ENCODE measurements around the gene PATL1.

PATL1 gene

DNA sequence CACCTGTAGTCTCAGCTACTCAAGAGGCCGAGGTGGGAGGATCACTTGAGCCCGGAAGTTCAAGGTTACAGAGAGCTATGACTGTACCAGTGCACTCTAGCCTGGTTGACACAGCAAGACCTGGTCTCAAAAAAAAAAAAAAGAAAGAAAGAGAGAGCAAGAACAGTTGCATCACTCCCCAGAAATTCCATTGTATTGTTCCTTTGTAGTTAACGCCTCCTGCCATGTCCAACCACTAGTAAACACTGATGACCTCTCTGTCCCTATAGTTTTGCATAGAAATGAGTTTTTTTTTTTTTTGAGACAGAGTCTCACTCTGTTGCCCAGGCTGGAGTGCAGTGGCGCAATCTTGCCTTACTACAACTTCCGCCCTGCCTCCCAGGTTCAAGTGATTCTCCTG lies 10.8 kb downstream of the PATL1 start:
- H3K4me2 ChIP-seq (ENCODE audit: low read depth, low read length, poor library complexity, severe bottlenecking), result no peak overlapping the region
- H3K4me3 ChIP-seq (ENCODE audit: insufficient read depth, low read length, poor library complexity, severe bottlenecking), result no peak overlapping the region
- H3K27ac ChIP-seq (ENCODE audit: low read depth, low read length), result no peak overlapping the region
- peaks cover 32% of the 10 kb centered on the region for H3K79me2 ChIP-seq (ENCODE audit: insufficient read depth, low read length)
- H3F3A ChIP-seq (ENCODE audit: insufficient read depth), result no peaks in the 10 kb centered on the region
- H4K20me1 ChIP-seq (ENCODE audit: low read depth, low read length), result no peaks in the 10 kb centered on the region
- H3K27me3 ChIP-seq (ENCODE audit: low read length), result no peaks in the 10 kb centered on the region
- H2AFZ ChIP-seq (ENCODE audit: low read depth, low read length, severe bottlenecking), result no peak overlapping the region
- H3K9me3 ChIP-seq (ENCODE audit: insufficient read depth, low read length), result no peaks in the 10 kb centered on the region
- H3K9ac ChIP-seq (ENCODE audit: low read length), result no peak overlapping the region
- no peaks in the 10 kb centered on the region for H3K9me2 ChIP-seq (replicated peaks; ENCODE audit: insufficient read depth, low read length)
- TF ChIP-seq, protein P1, sequence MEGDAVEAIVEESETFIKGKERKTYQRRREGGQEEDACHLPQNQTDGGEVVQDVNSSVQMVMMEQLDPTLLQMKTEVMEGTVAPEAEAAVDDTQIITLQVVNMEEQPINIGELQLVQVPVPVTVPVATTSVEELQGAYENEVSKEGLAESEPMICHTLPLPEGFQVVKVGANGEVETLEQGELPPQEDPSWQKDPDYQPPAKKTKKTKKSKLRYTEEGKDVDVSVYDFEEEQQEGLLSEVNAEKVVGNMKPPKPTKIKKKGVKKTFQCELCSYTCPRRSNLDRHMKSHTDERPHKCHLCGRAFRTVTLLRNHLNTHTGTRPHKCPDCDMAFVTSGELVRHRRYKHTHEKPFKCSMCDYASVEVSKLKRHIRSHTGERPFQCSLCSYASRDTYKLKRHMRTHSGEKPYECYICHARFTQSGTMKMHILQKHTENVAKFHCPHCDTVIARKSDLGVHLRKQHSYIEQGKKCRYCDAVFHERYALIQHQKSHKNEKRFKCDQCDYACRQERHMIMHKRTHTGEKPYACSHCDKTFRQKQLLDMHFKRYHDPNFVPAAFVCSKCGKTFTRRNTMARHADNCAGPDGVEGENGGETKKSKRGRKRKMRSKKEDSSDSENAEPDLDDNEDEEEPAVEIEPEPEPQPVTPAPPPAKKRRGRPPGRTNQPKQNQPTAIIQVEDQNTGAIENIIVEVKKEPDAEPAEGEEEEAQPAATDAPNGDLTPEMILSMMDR (IDR thresholded peaks at IDR 0.05; ENCODE audit: insufficient read depth, low read length, poor library complexity, severe bottlenecking), result no peak
- no peak for TF ChIP-seq EZH2phosphoT487 (conservative IDR thresholded peaks at IDR 0.05; ENCODE audit: low read length)
- H3K36me3 ChIP-seq (ENCODE audit: low read length), result peaks cover 59% of the 10 kb centered on the region

DNA sequence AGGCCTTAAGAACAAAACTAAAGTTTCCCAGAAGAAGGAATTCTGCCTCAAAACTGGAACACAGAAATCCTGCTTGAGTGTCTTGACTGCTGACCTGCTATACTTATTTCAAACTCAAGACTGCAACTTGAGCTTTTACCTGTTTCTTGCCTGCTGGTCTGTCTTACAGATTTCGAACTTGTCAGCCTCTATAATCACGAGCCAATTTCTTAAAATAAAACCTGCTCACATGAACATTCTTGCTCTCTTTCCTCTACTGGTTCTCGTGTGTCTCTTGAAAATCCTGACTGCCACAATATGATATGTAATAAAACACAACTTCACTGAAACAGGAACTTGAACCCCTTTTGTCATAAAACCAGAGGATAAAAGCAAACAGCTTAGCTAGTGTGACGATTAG lies 13.9 kb downstream of the PATL1 start:
- Histone ChIP-seq H3K4me2 (ENCODE audit: low read depth, low read length, poor library complexity, severe bottlenecking) (no peak overlapping the region), H3K79me2 (ENCODE audit: insufficient read depth, low read length) (peaks cover 4% of the 10 kb centered on the region), H3K9me3 (ENCODE audit: insufficient read depth, low read length) (no peaks in the 10 kb centered on the region), H3K9ac (ENCODE audit: low read length) (no peak overlapping the region), H3K27me3 (ENCODE audit: low read length) (no peaks in the 10 kb centered on the region), H3K4me3 (ENCODE audit: insufficient read depth, low read length, poor library complexity, severe bottlenecking) (no peak overlapping the region), H3K36me3 (ENCODE audit: low read length) (peaks cover 58% of the 10 kb centered on the region), H3K27ac (ENCODE audit: low read depth, low read length) (no peak overlapping the region), H3K9me2 (replicated peaks; ENCODE audit: insufficient read depth, low read length) (no peaks in the 10 kb centered on the region), H2AFZ (ENCODE audit: low read depth, low read length, severe bottlenecking) (no peak overlapping the region), H4K20me1 (ENCODE audit: low read depth, low read length) (no peaks in the 10 kb centered on the region), H3F3A (ENCODE audit: insufficient read depth) (no peaks in the 10 kb centered on the region)
- no peak for TF ChIP-seq EZH2phosphoT487 (conservative IDR thresholded peaks at IDR 0.05; ENCODE audit: low read length)
- TF ChIP-seq, protein P1 (IDR thresholded peaks at IDR 0.05; ENCODE audit: insufficient read depth, low read length, poor library complexity, severe bottlenecking), result no peak

DNA sequence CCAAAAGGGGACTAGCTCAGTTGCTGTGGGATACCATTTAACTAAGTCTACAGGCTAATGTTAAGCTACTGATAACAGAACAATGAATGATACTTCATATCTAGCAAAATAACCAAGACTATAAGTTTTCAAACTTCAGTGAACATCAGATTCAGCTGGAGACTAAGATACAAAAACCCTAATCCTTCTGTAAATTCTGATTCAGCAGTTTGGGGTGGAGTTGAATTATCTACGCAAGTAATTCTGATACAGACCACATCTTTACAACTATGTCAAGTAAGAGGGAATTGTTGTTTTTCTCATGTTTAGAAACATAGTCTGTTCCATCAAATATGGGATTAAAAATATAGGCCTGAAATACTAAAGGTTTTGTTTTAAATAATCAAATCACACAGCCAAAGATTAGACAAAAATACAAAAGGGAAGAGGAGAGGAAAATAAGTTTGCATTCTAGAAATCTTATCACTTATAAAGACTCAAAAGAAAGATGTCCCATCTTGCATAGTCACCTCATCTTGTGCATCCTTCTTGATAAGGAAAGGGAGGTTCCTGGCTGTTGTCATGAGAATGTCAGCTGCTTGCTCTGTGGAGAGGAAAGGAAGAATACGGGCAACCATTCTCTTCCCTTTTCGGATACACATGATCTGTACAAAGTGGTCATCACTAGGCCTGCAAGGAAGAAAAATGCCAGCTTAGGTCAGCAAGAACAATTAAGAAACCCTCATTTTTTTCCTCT lies 21.4 kb downstream of the PATL1 start:
- Histone ChIP-seq H3K4me3 (ENCODE audit: insufficient read depth, low read length, poor library complexity, severe bottlenecking) (no peak overlapping the region), H3K36me3 (ENCODE audit: low read length) (peaks cover 76% of the 10 kb centered on the region), H3K79me2 (ENCODE audit: insufficient read depth, low read length) (no peaks in the 10 kb centered on the region), H3K9me2 (replicated peaks; ENCODE audit: insufficient read depth, low read length) (no peaks in the 10 kb centered on the region), H3K27ac (ENCODE audit: low read depth, low read length) (no peak overlapping the region), H4K20me1 (ENCODE audit: low read depth, low read length) (no peaks in the 10 kb centered on the region), H3K27me3 (ENCODE audit: low read length) (no peaks in the 10 kb centered on the region), H3K4me2 (ENCODE audit: low read depth, low read length, poor library complexity, severe bottlenecking) (no peak overlapping the region), H2AFZ (ENCODE audit: low read depth, low read length, severe bottlenecking) (no peak overlapping the region), H3K9me3 (ENCODE audit: insufficient read depth, low read length) (no peaks in the 10 kb centered on the region), H3F3A (ENCODE audit: insufficient read depth) (no peaks in the 10 kb centered on the region), H3K9ac (ENCODE audit: low read length) (no peak overlapping the region)
- TF ChIP-seq, protein P1 (IDR thresholded peaks at IDR 0.05; ENCODE audit: insufficient read depth, low read length, poor library complexity, severe bottlenecking), result no peak
- no peak for TF ChIP-seq EZH2phosphoT487 (conservative IDR thresholded peaks at IDR 0.05; ENCODE audit: low read length)

Data from SU-DHL-6 (cell line).